H9 (cell line): ENCODE measurements around the gene AMIGO1. TPM values are rescaled to one million over a fixed set of nuclear protein-coding genes. Genes with fewer than 3 reads are reported as not detected.

Experiments
- DNase-seq: peaks from one replicate; pipeline ENCODE4 v3.0.0-alpha.2; 2017
- H2AFZ ChIP-seq: one replicate; pipeline ENCODE4 v1.6.1; 2013; ENCODE audit warnings: mild to moderate bottlenecking, low read length, control low read depth, moderate library complexity
- H2AK5ac ChIP-seq: 2 replicates; pipeline ENCODE4 v1.6.1; 2013; ENCODE audit warnings: low read length, control low read depth, mixed read lengths; ENCODE audit not compliant: insufficient read length
- H2BK120ac ChIP-seq: one replicate; pipeline ENCODE4 v1.6.1; 2013; ENCODE audit warnings: low read depth, mild to moderate bottlenecking, low read length, control low read depth, inconsistent platforms; ENCODE audit not compliant: poor library complexity, severe bottlenecking
- H2BK12ac ChIP-seq: 2 replicates; pipeline ENCODE4 v1.6.1; 2013; ENCODE audit warnings: low read length, control low read depth, mixed read lengths, low read depth; ENCODE audit not compliant: insufficient read length
- H2BK15ac ChIP-seq: 2 replicates; pipeline ENCODE4 v1.6.1; 2013; ENCODE audit warnings: low read depth, low read length, control low read depth
- H2BK20ac ChIP-seq: one replicate; pipeline ENCODE4 v1.6.1; 2013; ENCODE audit warnings: low read depth, mild to moderate bottlenecking, low read length, control low read depth, inconsistent platforms; ENCODE audit not compliant: poor library complexity, severe bottlenecking
- H2BK5ac ChIP-seq: 2 replicates; pipeline ENCODE4 v1.6.1; 2013; ENCODE audit warnings: low read length, control low read depth, mixed read lengths; ENCODE audit not compliant: insufficient read length
- H3K14ac ChIP-seq: 2 replicates; pipeline ENCODE4 v1.6.1; 2013; ENCODE audit warnings: low read length, control low read depth; ENCODE audit not compliant: insufficient read depth
- H3K18ac ChIP-seq: 2 replicates; pipeline ENCODE4 v1.6.1; 2013; ENCODE audit warnings: low read depth, mild to moderate bottlenecking, mixed read lengths, low read length, control low read depth; ENCODE audit not compliant: insufficient read length
- H3K23ac ChIP-seq: 2 replicates; pipeline ENCODE4 v1.6.1; 2013; ENCODE audit warnings: low read length, control low read depth, mixed read lengths, low read depth; ENCODE audit not compliant: insufficient read length
- H3K23me2 ChIP-seq: 2 replicates; pipeline ENCODE4 v1.6.1; 2013; ENCODE audit warnings: low read depth, mild to moderate bottlenecking, mixed read lengths, low read length, control low read depth; ENCODE audit not compliant: insufficient read length, poor library complexity, severe bottlenecking
- H3K27ac ChIP-seq: 2 replicates; pipeline ENCODE4 v1.5.1; 2013; ENCODE audit warnings: low read length, control low read depth, mixed read lengths, low read depth; ENCODE audit not compliant: insufficient read length
- H3K27me3 ChIP-seq: 2 replicates; pipeline ENCODE4 v1.6.1; 2013; ENCODE audit warnings: low read length, control low read depth, inconsistent platforms; ENCODE audit not compliant: insufficient read depth
- H3K4ac ChIP-seq: 2 replicates; pipeline ENCODE4 v1.6.1; 2013; ENCODE audit warnings: low read depth, mild to moderate bottlenecking, control low read depth, inconsistent platforms, low read length, moderate library complexity
- H3K4me1 ChIP-seq: 2 replicates; pipeline ENCODE4 v1.6.1; 2013; ENCODE audit warnings: low read length, control low read depth, inconsistent platforms; ENCODE audit not compliant: insufficient read depth
- H3K4me2 ChIP-seq: 2 replicates; pipeline ENCODE4 v1.6.1; 2013; ENCODE audit warnings: low read length, control low read depth, mixed read lengths; ENCODE audit not compliant: insufficient read length, insufficient read depth
- H3K56ac ChIP-seq: 2 replicates; pipeline ENCODE4 v1.6.1; 2013; ENCODE audit warnings: low read depth, mild to moderate bottlenecking, mixed read lengths, low read length, control low read depth; ENCODE audit not compliant: insufficient read length
- H3K79me1 ChIP-seq: 2 replicates; pipeline ENCODE4 v1.6.1; 2013; ENCODE audit warnings: low read depth, mild to moderate bottlenecking, moderate library complexity, low read length, control low read depth, inconsistent platforms; ENCODE audit not compliant: insufficient read depth, poor library complexity, severe bottlenecking
- H3K79me2 ChIP-seq: 2 replicates; pipeline ENCODE4 v1.6.1; 2013; ENCODE audit warnings: low read length, control low read depth, inconsistent platforms; ENCODE audit not compliant: insufficient read depth
- H3K9ac ChIP-seq: 2 replicates; pipeline ENCODE4 v1.6.1; 2013; ENCODE audit warnings: low read length, control low read depth, mixed read lengths; ENCODE audit not compliant: insufficient read length; ENCODE audit errors: extremely low read depth
- H3K9me3 ChIP-seq: one replicate; pipeline ENCODE4 v1.6.1; 2013; ENCODE audit warnings: low read depth, low read length, inconsistent platforms; ENCODE audit not compliant: control insufficient read depth
- H3T11ph ChIP-seq: one replicate; pipeline ENCODE4 v1.6.1; 2013; ENCODE audit warnings: mild to moderate bottlenecking, low read length, control low read depth, inconsistent platforms
- H4K20me1 ChIP-seq: one replicate; pipeline ENCODE4 v1.6.1; 2013; ENCODE audit not compliant: control insufficient read depth, insufficient read length, insufficient read depth
- H4K5ac ChIP-seq: 2 replicates; pipeline ENCODE4 v1.6.1; 2013; ENCODE audit warnings: low read depth, mild to moderate bottlenecking, mixed read lengths, low read length, control low read depth; ENCODE audit not compliant: insufficient read length
- H4K8ac ChIP-seq: replicated peaks from 2 replicates; pipeline ENCODE4 v1.6.1; 2013; ENCODE audit warnings: low read length, control low read depth, mixed read lengths, low read depth; ENCODE audit not compliant: insufficient read length
- H4K91ac ChIP-seq: 2 replicates; pipeline ENCODE4 v1.6.1; 2013; ENCODE audit warnings: low read depth, mild to moderate bottlenecking, moderate library complexity, mixed read lengths, low read length, control low read depth; ENCODE audit not compliant: insufficient read length
- H3K27ac Mint-ChIP-seq, 3 experiments: 2 replicates in 2 of 3; 3 replicates in 1 of 3; pipeline ENCODE4 v1.8.0; 2020 to 2021; ENCODE audit warnings: mixed read lengths in 3 of 3, mild to moderate bottlenecking in 1 of 3, moderate library complexity in 1 of 3
- H3K27me3 Mint-ChIP-seq: 2 replicates; pipeline ENCODE4 v1.8.0; 2021; ENCODE audit warnings: low read depth, mild to moderate bottlenecking, moderate library complexity, mixed read lengths
- H3K36me3 Mint-ChIP-seq, 3 experiments: 2 replicates in 2 of 3; 3 replicates in 1 of 3; pipeline ENCODE4 v1.8.0; 2020 to 2021; ENCODE audit warnings: low read depth in 3 of 3, mixed read lengths in 3 of 3; ENCODE audit not compliant: insufficient read depth in 1 of 3
- H3K4me1 Mint-ChIP-seq, 2 experiments: 2 replicates each; pipeline ENCODE4 v1.8.0; 2020; ENCODE audit warnings: mixed read lengths in 2 of 2
- H3K4me3 Mint-ChIP-seq, 2 experiments: 2 replicates in 1 of 2; 3 replicates in 1 of 2; pipeline ENCODE4 v1.8.0; 2020 to 2021; ENCODE audit warnings: mild to moderate bottlenecking in 2 of 2, mixed read lengths in 2 of 2, moderate library complexity in 1 of 2
- H3K9me3 Mint-ChIP-seq, 2 experiments: 2 replicates in 1 of 2; 3 replicates in 1 of 2; pipeline ENCODE4 v1.8.0; 2020; ENCODE audit warnings: mild to moderate bottlenecking in 2 of 2, mixed read lengths in 2 of 2, moderate library complexity in 1 of 2
- CTCF ChIP-seq: fragments of 200-600 bp; sonication (generic); conservative IDR thresholded peaks from 3 replicates; pipeline ENCODE4 v1.8.0; 2021; ENCODE audit warnings: antibody characterized with exemption, mild to moderate bottlenecking
- WGBS: extraction: QIAGEN DNeasy Blood & Tissue Kit; methylation state at CpG from one replicate; pipeline ENCODE4 v1.1.7; 2013; ENCODE audit warnings: missing lambda C conversion rate, low lambda C conversion rate, mixed read lengths; ENCODE audit not compliant: insufficient read length; ENCODE audit errors: extremely low coverage; 5-methylcytosine and 5-hydroxymethylcytosine counted together
- total RNA-seq: library from RNA; stranded (reverse); gene quantifications from 2 replicates; pipeline ENCODE4 v1.2.1, GENCODE V29; 2021

AMIGO1 gene
- total RNA-seq, 1 experiment from 2014 or later, result 4.1 TPM

- H3K18ac ChIP-seq, result peak within 1 kb of the TSS; percentile 98
- no peak within 1 kb of the TSS for H4K8ac ChIP-seq
- H3K79me2 ChIP-seq, result no peaks in the 10 kb centered on the region
- H3K4me2 ChIP-seq, result peak within 1 kb of the TSS; percentile 97
- H2BK20ac ChIP-seq, result no peak within 1 kb of the TSS
- H2AK5ac ChIP-seq, result no peak within 1 kb of the TSS
- H4K20me1 ChIP-seq, result no peaks in the 10 kb centered on the region
- H3K56ac ChIP-seq, result no peak within 1 kb of the TSS
- H3K4ac ChIP-seq, result no peak within 1 kb of the TSS
- Mint-ChIP-seq H3K4me1 (peaks cover 25 to 32% of the 10 kb centered on the region in 2 experiments), H3K27ac (peak within 1 kb of the TSS in 2 of 3 experiments; percentile 52 to 79; a peak in 4 of 7 replicates), H3K36me3 (peaks cover 5 to 29% (median 11%) of the 10 kb centered on the region in 3 experiments; a peak in 6 of 7 replicates), H3K4me3 (peak within 1 kb of the TSS; percentile 86 to 91), H3K27me3 (peaks cover 22% of the 10 kb centered on the region), H3K9me3 (no peaks in the 10 kb centered on the region; a peak in 1 of 5 replicates)
- DNase-seq, result peak; percentile 97
- no peaks in the 10 kb centered on the region for H3K79me1 ChIP-seq
- H4K5ac ChIP-seq, result no peak within 1 kb of the TSS
- H2BK5ac ChIP-seq, result no peak within 1 kb of the TSS
- peaks cover 15% of the 10 kb centered on the region for H3K23me2 ChIP-seq
- no peak within 1 kb of the TSS for H4K91ac ChIP-seq
- no peaks in the 10 kb centered on the region for H3K27me3 ChIP-seq
- no peak within 1 kb of the TSS for H3T11ph ChIP-seq
- peak within 1 kb of the TSS; percentile 99 for H3K14ac ChIP-seq
- WGBS, result no CpG with 5 or more reads among the region's 73 CpGs
- H3K23ac ChIP-seq, result no peak within 1 kb of the TSS
- H3K9ac ChIP-seq, result peak within 1 kb of the TSS; percentile 91
- H2AFZ ChIP-seq, result no peak within 1 kb of the TSS
- no peak for TF ChIP-seq CTCF
- no peaks in the 10 kb centered on the region for H3K9me3 ChIP-seq
- peak within 1 kb of the TSS; percentile 87 for H2BK120ac ChIP-seq
- H3K27ac ChIP-seq, result no peak within 1 kb of the TSS
- H3K4me1 ChIP-seq, result peaks cover 2% of the 10 kb centered on the region; the same call in 1 of the 2 replicates
- no peak within 1 kb of the TSS for H2BK15ac ChIP-seq
- no peak within 1 kb of the TSS for H2BK12ac ChIP-seq
Measured at GRCh38 chr1:109483672-109484518, 25.6 kb downstream of the AMIGO1 start, which contains the start of gene ATXN7L2. ATXN7L2 (plus strand) TSS chr1:109483905; CDS start chr1:109483954, 49 bp downstream.
